Testis (tissue), 3 donors: ENCODE measurements around the gene AP3M1. TPM values are rescaled to one million over a fixed set of nuclear protein-coding genes. Genes with fewer than 3 reads are reported as not detected.

Experiments used
- DNase-seq: peaks from one replicate; pipeline ENCODE4 v3.0.0-alpha.2; 2019
- H3K27ac ChIP-seq, 2 donors: fragments of 200-600 bp; sonication (generic); one replicate each; pipeline ENCODE4 v1.5.1; 2019
- H3K27me3 ChIP-seq: fragments of 200-600 bp; sonication (generic); one replicate; pipeline ENCODE4 v1.5.1; 2019
- H3K36me3 ChIP-seq: fragments of 200-600 bp; sonication (generic); one replicate; pipeline ENCODE4 v1.5.1; 2017; ENCODE audit warnings: low read depth; ENCODE audit errors: missing control alignments
- H3K4me1 ChIP-seq: fragments of 200-600 bp; sonication (generic); one replicate; pipeline ENCODE4 v1.5.1; 2019
- H3K4me3 ChIP-seq, 2 donors: fragments of 200-600 bp; sonication (generic); one replicate each; pipeline ENCODE4 v1.5.1; 2017 to 2019
- H3K9me3 ChIP-seq: fragments of 200-600 bp; sonication (generic); one replicate; pipeline ENCODE4 v1.5.1; 2017
- POLR2A ChIP-seq: fragments of 450-650 bp; IDR thresholded peaks from one replicate; pipeline ENCODE4 v1.6.1; 2017; ENCODE audit warnings: antibody characterized with exemption, mild to moderate bottlenecking, moderate library complexity
- WGBS, 2 donors: methylation state at CpG; one replicate each; pipeline ENCODE4 v1.1.5; 2018; 5-methylcytosine and 5-hydroxymethylcytosine counted together
- intact Hi-C: fragments of 100-400 bp; cut with DNase I; formaldehyde crosslinking; loops from one replicate; pipeline ENCODE4 v1.15.1; 2023; ENCODE audit warnings: low total_unique reads
- polyA plus RNA-seq: library from polyadenylated mRNA; stranded (reverse); fragments of 350-450 nt; fragmentation: Illumina TruSeq; extraction: RNeasy Lipid Tissue Mini Kit (QIAGEN cat#74804); gene quantifications from one replicate; pipeline ENCODE4 v1.2.3, GENCODE V29; 2014; ENCODE audit warnings: low read depth, low replicate concordance; ENCODE audit not compliant: insufficient read depth
- total RNA-seq, 2 donors: library from RNA; depleted of rRNA; stranded (reverse); fragments of >200 nt; gene quantifications; one replicate each; pipeline ENCODE4 v1.2.3, GENCODE V29; 2016
- TF ChIP-seq, protein P1 (sequence below), 3 experiments: fragments of 450-650 bp in 2 of 3; fragments of 200-600 bp in 1 of 3; sonication (generic) in 1 of 3; IDR thresholded peaks; one replicate each; pipeline ENCODE4 v1.5.1; 2016 to 2019; ENCODE audit warnings: antibody characterized with exemption in 3 of 3, mild to moderate bottlenecking in 2 of 3, moderate library complexity in 1 of 3

The AP3M1 gene
- total and polyA plus RNA-seq, 3 donors from 2014 or later, result 32.0 to 44.4 (median 38.6) TPM

DNA sequence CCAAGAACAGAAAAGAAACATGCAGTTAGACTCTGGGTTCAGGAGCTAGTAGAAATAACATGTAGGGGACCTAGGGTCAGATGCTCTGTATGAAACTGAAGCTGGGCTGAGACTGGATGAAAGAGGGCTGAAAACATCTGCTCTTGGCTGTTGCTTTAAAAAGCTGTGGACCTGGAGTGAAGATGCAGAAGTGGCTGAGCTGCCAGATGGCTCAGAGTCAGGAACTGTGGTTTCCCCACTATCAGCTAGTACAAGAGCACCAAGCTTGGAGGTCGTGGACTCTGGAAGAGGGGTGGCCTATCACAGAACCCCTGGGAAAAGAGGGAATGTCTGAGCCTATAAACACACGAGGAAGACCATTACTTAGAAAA lies 6.3 kb upstream of the AP3M1 start:
- Histone ChIP-seq H3K4me3 (no peak overlapping the region), H3K9me3 (no peaks in the 10 kb centered on the region), H3K27ac (no peak overlapping the region), H3K27me3 (no peaks in the 10 kb centered on the region), H3K4me1 (peaks cover 18% of the 10 kb centered on the region), H3K36me3 (no peaks in the 10 kb centered on the region)
- DNase-seq, result peak; percentile 57
- TF ChIP-seq, protein P1, sequence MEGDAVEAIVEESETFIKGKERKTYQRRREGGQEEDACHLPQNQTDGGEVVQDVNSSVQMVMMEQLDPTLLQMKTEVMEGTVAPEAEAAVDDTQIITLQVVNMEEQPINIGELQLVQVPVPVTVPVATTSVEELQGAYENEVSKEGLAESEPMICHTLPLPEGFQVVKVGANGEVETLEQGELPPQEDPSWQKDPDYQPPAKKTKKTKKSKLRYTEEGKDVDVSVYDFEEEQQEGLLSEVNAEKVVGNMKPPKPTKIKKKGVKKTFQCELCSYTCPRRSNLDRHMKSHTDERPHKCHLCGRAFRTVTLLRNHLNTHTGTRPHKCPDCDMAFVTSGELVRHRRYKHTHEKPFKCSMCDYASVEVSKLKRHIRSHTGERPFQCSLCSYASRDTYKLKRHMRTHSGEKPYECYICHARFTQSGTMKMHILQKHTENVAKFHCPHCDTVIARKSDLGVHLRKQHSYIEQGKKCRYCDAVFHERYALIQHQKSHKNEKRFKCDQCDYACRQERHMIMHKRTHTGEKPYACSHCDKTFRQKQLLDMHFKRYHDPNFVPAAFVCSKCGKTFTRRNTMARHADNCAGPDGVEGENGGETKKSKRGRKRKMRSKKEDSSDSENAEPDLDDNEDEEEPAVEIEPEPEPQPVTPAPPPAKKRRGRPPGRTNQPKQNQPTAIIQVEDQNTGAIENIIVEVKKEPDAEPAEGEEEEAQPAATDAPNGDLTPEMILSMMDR (IDR thresholded peaks at IDR 0.05), result no peak
- TF ChIP-seq POLR2A, result no peak
- 29 to 38% methylated on average over 2 of the region's 2 CpGs for WGBS, 2 donors
- intact Hi-C loops, result no loop called here

DNA sequence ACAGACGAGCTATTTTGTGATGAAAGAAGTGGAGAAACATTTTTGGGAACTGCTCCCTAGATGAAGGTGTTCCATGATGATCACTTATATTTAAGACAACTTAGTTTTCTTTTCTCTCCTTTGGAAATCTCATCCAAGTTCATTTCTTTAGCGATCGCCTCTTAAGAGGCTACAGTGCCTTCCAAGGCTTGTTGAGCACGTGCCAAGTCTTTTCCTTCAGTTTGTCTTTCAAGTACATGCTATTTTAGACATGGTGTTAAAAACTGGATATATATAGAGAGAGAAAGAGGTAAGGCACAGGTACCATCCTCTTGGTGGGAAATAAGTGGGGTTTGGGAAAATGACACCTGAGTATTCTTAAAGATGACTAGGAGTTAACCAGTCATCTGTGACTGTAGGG lies 3.0 kb upstream of the AP3M1 start:
- WGBS, 2 donors, result 68 to 79% methylated on average over 4 of the region's 4 CpGs
- H3K27me3 ChIP-seq, result no peaks in the 10 kb centered on the region
- no peaks in the 10 kb centered on the region for H3K36me3 ChIP-seq
- intact Hi-C loops, result no loop called here
- H3K4me1 ChIP-seq, result peaks cover 28% of the 10 kb centered on the region
- H3K27ac ChIP-seq, result no peak overlapping the region
- TF ChIP-seq POLR2A, result no peak
- TF ChIP-seq, protein P1 (IDR thresholded peaks at IDR 0.05), result no peak
- no peaks in the 10 kb centered on the region for H3K9me3 ChIP-seq
- no peak for DNase-seq
- no peak overlapping the region for H3K4me3 ChIP-seq

DNA sequence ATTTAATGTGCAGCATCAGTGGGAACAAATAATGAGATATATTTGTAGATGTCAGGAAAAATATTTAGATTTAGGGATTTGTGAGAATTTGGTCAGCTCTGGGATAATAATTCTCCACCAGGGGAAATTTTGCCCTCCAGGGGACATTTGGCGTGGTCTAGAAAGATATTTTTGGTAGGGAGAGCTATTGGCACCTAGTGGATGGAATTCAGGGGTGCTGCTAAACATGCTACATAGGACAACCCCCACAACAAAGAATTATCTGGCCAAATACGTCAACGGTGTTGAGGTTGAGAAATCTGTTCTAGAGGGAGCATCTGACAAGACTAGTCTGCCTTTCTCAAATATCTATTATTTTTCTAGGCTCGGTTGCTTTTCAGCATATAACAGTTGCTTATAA lies 2.5 kb upstream of the AP3M1 start:
- TF ChIP-seq, protein P1 (IDR thresholded peaks at IDR 0.05), result peak in 2 of 3 experiments; percentile 11 to 19
- no peak for TF ChIP-seq POLR2A
- intact Hi-C loops, result no loop called here
- no peak for DNase-seq
- Histone ChIP-seq H3K36me3 (no peaks in the 10 kb centered on the region), H3K27me3 (no peaks in the 10 kb centered on the region), H3K27ac (no peak overlapping the region), H3K4me1 (peaks cover 28% of the 10 kb centered on the region), H3K4me3 (no peak overlapping the region), H3K9me3 (no peaks in the 10 kb centered on the region)
- 56 to 64% methylated on average over 4 of the region's 4 CpGs for WGBS, 2 donors

DNA sequence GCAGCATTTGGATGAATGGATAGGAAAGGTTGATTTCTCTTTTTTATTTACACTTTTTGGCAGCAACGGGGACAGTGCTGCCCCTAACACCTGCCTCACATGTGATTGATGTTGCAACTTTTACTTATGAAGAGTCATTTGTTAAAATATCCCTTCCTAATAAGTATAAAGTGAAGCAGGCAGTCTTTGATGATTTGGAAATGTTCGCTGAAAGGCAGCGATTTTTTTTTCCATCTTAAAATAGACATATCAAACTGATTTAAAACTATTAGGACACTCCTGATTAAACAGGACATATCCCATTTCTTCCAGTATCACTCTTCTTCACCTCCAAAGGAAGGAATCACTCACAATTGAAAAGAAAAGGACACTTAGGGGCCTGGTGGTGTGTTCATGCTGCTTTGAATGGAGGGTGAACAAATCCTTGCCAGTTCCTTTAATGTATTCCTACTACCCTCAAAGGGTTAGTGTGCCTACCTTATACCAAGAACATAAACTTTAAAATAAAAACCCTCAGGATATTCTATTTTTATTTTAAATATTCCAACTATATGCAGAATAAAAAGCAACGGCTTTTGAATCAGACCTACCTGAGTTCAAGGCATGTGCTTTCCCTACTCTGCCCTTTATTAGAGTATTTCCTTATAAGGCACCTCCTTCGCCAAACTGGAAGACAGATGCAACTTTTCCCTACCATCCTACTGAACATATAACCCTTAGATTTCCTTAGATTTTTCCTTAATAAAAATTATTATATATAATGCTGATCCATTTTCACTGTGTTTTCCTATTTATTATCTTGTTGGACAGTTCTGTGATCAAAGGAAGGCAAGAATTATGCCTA lies 1.5 kb upstream of the AP3M1 start:
- no peaks in the 10 kb centered on the region for H3K9me3 ChIP-seq
- H3K4me3 ChIP-seq, result peak overlapping the region; percentile 72 to 79
- no peaks in the 10 kb centered on the region for H3K36me3 ChIP-seq
- H3K27ac ChIP-seq, result peak overlapping the region; percentile 71 to 94
- 19 to 30% methylated on average over 5 of the region's 5 CpGs for WGBS, 2 donors
- TF ChIP-seq, protein P1 (IDR thresholded peaks at IDR 0.05), result no peak
- TF ChIP-seq POLR2A, result no peak
- intact Hi-C loops, result no loop called here
- no peaks in the 10 kb centered on the region for H3K27me3 ChIP-seq
- peaks cover 28% of the 10 kb centered on the region for H3K4me1 ChIP-seq
- DNase-seq, result no peak
